Measurements from ENCODE around the gene KIFBP. TPM values are rescaled to one million over a fixed set of nuclear protein-coding genes. Genes with fewer than 3 reads are reported as not detected.

Gene KIFBP
- total RNA-seq, 2 donors from 2014 or later: 22.1 to 28.6 TPM

DNA sequence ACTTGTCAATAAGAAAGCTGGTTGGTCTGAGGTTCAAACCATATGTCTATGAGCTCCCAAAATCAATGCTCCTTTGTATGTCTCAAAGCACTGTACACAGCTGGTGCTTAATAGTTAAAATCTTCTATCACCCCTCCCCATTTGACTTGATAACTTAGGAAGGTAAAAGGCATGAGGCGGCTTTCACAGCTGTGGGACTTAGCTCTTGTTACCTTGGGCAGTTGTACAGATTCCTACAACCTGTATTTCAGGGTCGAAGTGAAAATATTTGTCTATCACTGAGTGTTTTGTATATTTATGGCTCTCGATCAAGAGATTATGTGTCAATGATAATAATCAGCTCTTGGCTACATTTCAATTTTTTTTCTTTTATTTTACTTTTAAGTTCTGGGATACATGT, 992 bp upstream of the KIFBP start:
- H3K27ac ChIP-seq: no peak overlapping the region
- no peak for DNase-seq
- no peaks in the 10 kb centered on the region for H3K9me3 ChIP-seq
- H3K4me3 ChIP-seq: no peak overlapping the region
- H3K27me3 ChIP-seq: no peaks in the 10 kb centered on the region
- no peak overlapping the region for H3K9ac ChIP-seq (ENCODE audit: low read depth in 2 of 2, low read length in 2 of 2)
- intact Hi-C loops (cut with DNase I): no loop called here
- TF ChIP-seq, protein P1, sequence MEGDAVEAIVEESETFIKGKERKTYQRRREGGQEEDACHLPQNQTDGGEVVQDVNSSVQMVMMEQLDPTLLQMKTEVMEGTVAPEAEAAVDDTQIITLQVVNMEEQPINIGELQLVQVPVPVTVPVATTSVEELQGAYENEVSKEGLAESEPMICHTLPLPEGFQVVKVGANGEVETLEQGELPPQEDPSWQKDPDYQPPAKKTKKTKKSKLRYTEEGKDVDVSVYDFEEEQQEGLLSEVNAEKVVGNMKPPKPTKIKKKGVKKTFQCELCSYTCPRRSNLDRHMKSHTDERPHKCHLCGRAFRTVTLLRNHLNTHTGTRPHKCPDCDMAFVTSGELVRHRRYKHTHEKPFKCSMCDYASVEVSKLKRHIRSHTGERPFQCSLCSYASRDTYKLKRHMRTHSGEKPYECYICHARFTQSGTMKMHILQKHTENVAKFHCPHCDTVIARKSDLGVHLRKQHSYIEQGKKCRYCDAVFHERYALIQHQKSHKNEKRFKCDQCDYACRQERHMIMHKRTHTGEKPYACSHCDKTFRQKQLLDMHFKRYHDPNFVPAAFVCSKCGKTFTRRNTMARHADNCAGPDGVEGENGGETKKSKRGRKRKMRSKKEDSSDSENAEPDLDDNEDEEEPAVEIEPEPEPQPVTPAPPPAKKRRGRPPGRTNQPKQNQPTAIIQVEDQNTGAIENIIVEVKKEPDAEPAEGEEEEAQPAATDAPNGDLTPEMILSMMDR (IDR thresholded peaks at IDR 0.05): no peak
- H3K36me3 ChIP-seq: peaks cover 2% of the 10 kb centered on the region
- peaks cover 5% of the 10 kb centered on the region for H3K4me1 ChIP-seq

DNA sequence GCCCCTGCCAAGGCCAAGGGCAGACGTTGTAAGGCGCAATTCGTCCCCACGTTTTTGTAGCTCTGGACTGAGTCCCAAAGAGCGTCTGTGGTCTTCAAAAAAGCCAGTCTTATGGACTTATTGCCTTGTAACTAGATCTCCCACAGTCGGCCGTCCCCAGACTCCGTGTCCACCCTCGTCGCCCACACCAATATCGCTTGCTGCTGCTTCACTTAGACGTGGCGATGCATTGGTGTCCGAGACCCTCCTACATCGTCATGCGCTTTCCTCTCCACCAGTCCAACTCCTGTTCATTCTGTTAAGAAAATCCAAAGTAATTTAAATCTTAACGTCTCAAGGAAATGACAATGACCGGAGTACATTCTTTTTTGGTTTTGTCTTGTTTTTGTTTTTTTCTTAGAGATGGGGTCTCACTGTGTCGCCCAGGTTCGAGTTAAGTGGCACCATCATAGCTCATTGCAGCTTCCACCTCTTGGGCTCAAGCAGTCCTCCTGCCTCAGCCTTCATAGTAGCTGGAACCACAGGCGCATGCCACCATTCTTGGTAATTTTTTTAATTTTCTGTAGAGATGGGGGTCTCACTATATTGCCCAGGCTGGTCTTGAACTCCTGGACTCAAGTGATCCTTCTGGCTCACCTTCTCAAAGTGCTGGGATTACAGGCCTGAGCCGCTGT, 851 bp downstream of the KIFBP start:
- Histone ChIP-seq H3K27me3 (no peaks in the 10 kb centered on the region), H3K4me1 (peaks cover 5% of the 10 kb centered on the region), H3K9ac (ENCODE audit: low read depth in 2 of 2, low read length in 2 of 2) (peak overlapping the region; percentile 89 to 95), H3K36me3 (no peaks in the 10 kb centered on the region), H3K27ac (peak overlapping the region; percentile 75), H3K9me3 (no peaks in the 10 kb centered on the region), H3K4me3 (peak overlapping the region; percentile 91)
- TF ChIP-seq, protein P1 (IDR thresholded peaks at IDR 0.05): no peak
- intact Hi-C loops (cut with DNase I): no loop called here
- no peak for DNase-seq

DNA sequence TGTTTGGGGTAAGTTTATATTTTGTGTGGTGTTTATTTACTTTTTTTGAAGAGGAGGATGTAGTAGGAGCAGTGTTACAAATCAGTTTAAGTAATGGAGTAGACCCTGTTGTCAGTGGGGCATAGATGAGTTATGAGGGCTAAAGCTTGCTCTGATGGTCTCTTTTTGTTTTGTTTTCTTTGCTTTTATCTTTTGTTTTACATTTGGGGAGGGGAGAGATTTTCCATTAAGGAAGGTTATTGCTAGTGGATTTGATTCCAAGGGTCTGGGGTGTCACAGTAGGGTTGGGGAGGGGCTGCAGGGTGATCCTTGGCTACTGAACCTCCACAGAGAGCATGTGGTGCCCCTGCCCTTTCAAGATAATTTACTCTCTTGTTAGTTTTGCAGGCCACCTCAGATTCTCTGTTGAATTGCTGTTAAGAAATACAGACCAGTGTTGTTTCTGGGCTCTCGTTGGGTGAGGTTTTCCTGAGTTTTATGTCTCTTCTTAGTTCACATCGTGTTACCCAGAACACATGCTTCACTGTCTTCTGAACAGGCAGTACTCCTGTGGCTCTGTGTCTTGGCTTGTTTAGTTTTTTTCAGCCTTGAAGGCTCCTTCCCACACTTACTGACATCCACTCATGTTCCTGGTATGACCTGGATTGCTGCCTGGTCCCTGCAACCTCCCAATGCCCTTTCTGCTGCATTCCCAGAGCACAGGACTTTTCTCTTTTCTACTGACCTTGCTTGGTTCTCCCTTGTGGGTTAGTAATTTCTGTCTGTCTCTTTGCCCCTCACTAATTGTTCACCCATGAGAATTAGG, 4.2 kb downstream of the KIFBP start:
- TF ChIP-seq, protein P1 (IDR thresholded peaks at IDR 0.05): no peak

DNA sequence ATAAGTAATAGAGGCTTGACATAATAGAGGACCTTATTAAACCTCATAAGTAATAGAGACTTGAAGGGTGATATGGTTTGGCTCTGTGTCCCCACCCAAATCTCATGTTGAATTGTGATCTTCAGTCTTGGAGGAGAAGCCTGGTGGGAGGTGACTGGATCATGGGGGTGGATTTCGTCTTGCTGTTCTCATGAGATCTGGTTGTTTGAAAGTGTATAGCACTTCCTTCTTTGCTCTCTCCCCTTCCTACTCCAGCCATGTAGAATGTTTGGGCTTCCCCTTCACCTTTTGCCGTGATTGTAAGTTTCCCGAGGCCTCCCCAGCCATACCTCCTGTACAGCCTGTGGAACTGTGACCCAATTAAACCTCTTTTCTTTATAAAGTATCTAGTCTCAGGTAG, 8.6 kb downstream of the KIFBP start:
- Histone ChIP-seq H3K4me3 (no peak overlapping the region), H3K27ac (no peak overlapping the region), H3K9ac (ENCODE audit: low read depth in 2 of 2, low read length in 2 of 2) (no peak overlapping the region), H3K4me1 (no peaks in the 10 kb centered on the region), H3K36me3 (no peaks in the 10 kb centered on the region), H3K9me3 (no peaks in the 10 kb centered on the region), H3K27me3 (no peaks in the 10 kb centered on the region)
- TF ChIP-seq, protein P1 (IDR thresholded peaks at IDR 0.05): no peak
- intact Hi-C loops (cut with DNase I): loop anchor here (10.0 kb wide), 1 partner anchor 208 kb away; no protein-coding TSS in a partner anchor
- DNase-seq: no peak

More for the DNA sequence above, 4.2 kb downstream of the KIFBP start:
- H3K27ac ChIP-seq: no peak overlapping the region
- H3K9ac ChIP-seq (ENCODE audit: low read depth in 2 of 2, low read length in 2 of 2): no peak overlapping the region
- peaks cover 5% of the 10 kb centered on the region for H3K4me1 ChIP-seq
- no peaks in the 10 kb centered on the region for H3K27me3 ChIP-seq
- H3K4me3 ChIP-seq: no peak overlapping the region
- H3K9me3 ChIP-seq: no peaks in the 10 kb centered on the region
- intact Hi-C loops (cut with DNase I): loop anchor here (10.0 kb wide), 1 partner anchor 212 kb away; no protein-coding TSS in a partner anchor
- no peaks in the 10 kb centered on the region for H3K36me3 ChIP-seq
- DNase-seq: no peak

DNA sequence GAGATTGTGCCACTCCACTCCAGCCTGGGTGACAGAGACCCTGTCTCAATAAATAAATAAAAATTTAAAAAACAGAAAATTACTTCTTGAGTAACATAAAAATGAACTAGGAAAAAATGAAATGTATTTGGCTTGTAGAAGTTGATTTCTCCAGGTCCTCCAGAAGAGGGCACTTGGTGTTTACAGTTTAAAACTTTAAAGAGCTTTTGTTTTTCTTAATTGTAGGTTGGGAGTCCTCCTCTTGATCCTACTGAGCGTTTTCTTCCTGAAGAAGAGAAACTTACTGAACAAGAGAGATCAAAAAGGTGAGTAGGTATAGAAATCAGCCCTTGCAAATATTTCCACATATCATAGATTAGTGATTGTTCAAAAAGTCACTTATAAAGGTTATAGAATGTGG, 16.2 kb downstream of the KIFBP start:
- intact Hi-C loops (cut with DNase I): loop anchor here (5.0 kb wide), 1 partner anchor 87 kb away; no protein-coding TSS in a partner anchor
- H3K9ac ChIP-seq (ENCODE audit: low read depth in 2 of 2, low read length in 2 of 2): no peak overlapping the region
- H3K36me3 ChIP-seq: no peaks in the 10 kb centered on the region
- TF ChIP-seq, protein P1 (IDR thresholded peaks at IDR 0.05): peak; percentile 40
- no peaks in the 10 kb centered on the region for H3K27me3 ChIP-seq
- H3K9me3 ChIP-seq: no peaks in the 10 kb centered on the region
- H3K4me1 ChIP-seq: no peaks in the 10 kb centered on the region
- H3K27ac ChIP-seq: no peak overlapping the region
- no peak overlapping the region for H3K4me3 ChIP-seq
- no peak for DNase-seq
